Gastroesophageal sphincter (tissue), 3 donors: Measurements from ENCODE around the gene SLC44A3.

Source experiments
- CTCF ChIP-seq, 4 experiments: fragments of 200-600 bp in 2 of 4; fragments of 450-650 bp in 2 of 4; sonication (generic) in 1 of 4; IDR thresholded peaks; one replicate each; pipeline ENCODE4 v1.5.1; 2017 to 2019; ENCODE audit warnings: antibody characterized with exemption in 4 of 4, mild to moderate bottlenecking in 2 of 4, moderate library complexity in 2 of 4
- POLR2A ChIP-seq, 2 donors: fragments of 450-650 bp; IDR thresholded peaks; one replicate each; pipeline ENCODE4 v1.6.1; 2017; ENCODE audit warnings: antibody characterized with exemption in 2 of 2, mild to moderate bottlenecking in 2 of 2, moderate library complexity in 1 of 2
- POLR2AphosphoS5 ChIP-seq: sonication (generic); formaldehyde crosslinking; IDR thresholded peaks from one replicate; pipeline ENCODE4 v1.6.1; 2017; ENCODE audit warnings: antibody characterized with exemption

- TF ChIP-seq CTCF (IDR thresholded peaks at IDR 0.05) = no peak
- TF ChIP-seq POLR2A (IDR thresholded peaks at IDR 0.05) = no peak
- TF ChIP-seq POLR2AphosphoS5 = no peak
Measured at GRCh38 chr1:94884507-94884906, 64.3 kb downstream of the SLC44A3 start.
